H9 (cell line): Measurements from ENCODE around the gene SLC25A29. TPM values are rescaled to one million over a fixed set of nuclear protein-coding genes. Genes with fewer than 3 reads are reported as not detected.

Source experiments
- DNase-seq: peaks from one replicate; pipeline ENCODE4 v3.0.0-alpha.2; 2017
- H2AFZ ChIP-seq: one replicate; pipeline ENCODE4 v1.6.1; 2013; ENCODE audit warnings: mild to moderate bottlenecking, low read length, control low read depth, moderate library complexity
- H2AK5ac ChIP-seq: 2 replicates; pipeline ENCODE4 v1.6.1; 2013; ENCODE audit warnings: low read length, control low read depth, mixed read lengths; ENCODE audit not compliant: insufficient read length
- H2BK120ac ChIP-seq: one replicate; pipeline ENCODE4 v1.6.1; 2013; ENCODE audit warnings: low read depth, mild to moderate bottlenecking, low read length, control low read depth, inconsistent platforms; ENCODE audit not compliant: poor library complexity, severe bottlenecking
- H2BK12ac ChIP-seq: 2 replicates; pipeline ENCODE4 v1.6.1; 2013; ENCODE audit warnings: low read length, control low read depth, mixed read lengths, low read depth; ENCODE audit not compliant: insufficient read length
- H2BK15ac ChIP-seq: 2 replicates; pipeline ENCODE4 v1.6.1; 2013; ENCODE audit warnings: low read depth, low read length, control low read depth
- H2BK20ac ChIP-seq: one replicate; pipeline ENCODE4 v1.6.1; 2013; ENCODE audit warnings: low read depth, mild to moderate bottlenecking, low read length, control low read depth, inconsistent platforms; ENCODE audit not compliant: poor library complexity, severe bottlenecking
- H2BK5ac ChIP-seq: 2 replicates; pipeline ENCODE4 v1.6.1; 2013; ENCODE audit warnings: low read length, control low read depth, mixed read lengths; ENCODE audit not compliant: insufficient read length
- H3K14ac ChIP-seq: 2 replicates; pipeline ENCODE4 v1.6.1; 2013; ENCODE audit warnings: low read length, control low read depth; ENCODE audit not compliant: insufficient read depth
- H3K18ac ChIP-seq: 2 replicates; pipeline ENCODE4 v1.6.1; 2013; ENCODE audit warnings: low read depth, mild to moderate bottlenecking, mixed read lengths, low read length, control low read depth; ENCODE audit not compliant: insufficient read length
- H3K23ac ChIP-seq: 2 replicates; pipeline ENCODE4 v1.6.1; 2013; ENCODE audit warnings: low read length, control low read depth, mixed read lengths, low read depth; ENCODE audit not compliant: insufficient read length
- H3K23me2 ChIP-seq: 2 replicates; pipeline ENCODE4 v1.6.1; 2013; ENCODE audit warnings: low read depth, mild to moderate bottlenecking, mixed read lengths, low read length, control low read depth; ENCODE audit not compliant: insufficient read length, poor library complexity, severe bottlenecking
- H3K27ac ChIP-seq: 2 replicates; pipeline ENCODE4 v1.5.1; 2013; ENCODE audit warnings: low read length, control low read depth, mixed read lengths, low read depth; ENCODE audit not compliant: insufficient read length
- H3K27me3 ChIP-seq: 2 replicates; pipeline ENCODE4 v1.6.1; 2013; ENCODE audit warnings: low read length, control low read depth, inconsistent platforms; ENCODE audit not compliant: insufficient read depth
- H3K4ac ChIP-seq: 2 replicates; pipeline ENCODE4 v1.6.1; 2013; ENCODE audit warnings: low read depth, mild to moderate bottlenecking, control low read depth, inconsistent platforms, low read length, moderate library complexity
- H3K4me1 ChIP-seq: 2 replicates; pipeline ENCODE4 v1.6.1; 2013; ENCODE audit warnings: low read length, control low read depth, inconsistent platforms; ENCODE audit not compliant: insufficient read depth
- H3K4me2 ChIP-seq: 2 replicates; pipeline ENCODE4 v1.6.1; 2013; ENCODE audit warnings: low read length, control low read depth, mixed read lengths; ENCODE audit not compliant: insufficient read length, insufficient read depth
- H3K56ac ChIP-seq: 2 replicates; pipeline ENCODE4 v1.6.1; 2013; ENCODE audit warnings: low read depth, mild to moderate bottlenecking, mixed read lengths, low read length, control low read depth; ENCODE audit not compliant: insufficient read length
- H3K79me1 ChIP-seq: 2 replicates; pipeline ENCODE4 v1.6.1; 2013; ENCODE audit warnings: low read depth, mild to moderate bottlenecking, moderate library complexity, low read length, control low read depth, inconsistent platforms; ENCODE audit not compliant: insufficient read depth, poor library complexity, severe bottlenecking
- H3K79me2 ChIP-seq: 2 replicates; pipeline ENCODE4 v1.6.1; 2013; ENCODE audit warnings: low read length, control low read depth, inconsistent platforms; ENCODE audit not compliant: insufficient read depth
- H3K9ac ChIP-seq: 2 replicates; pipeline ENCODE4 v1.6.1; 2013; ENCODE audit warnings: low read length, control low read depth, mixed read lengths; ENCODE audit not compliant: insufficient read length; ENCODE audit errors: extremely low read depth
- H3K9me3 ChIP-seq: one replicate; pipeline ENCODE4 v1.6.1; 2013; ENCODE audit warnings: low read depth, low read length, inconsistent platforms; ENCODE audit not compliant: control insufficient read depth
- H3T11ph ChIP-seq: one replicate; pipeline ENCODE4 v1.6.1; 2013; ENCODE audit warnings: mild to moderate bottlenecking, low read length, control low read depth, inconsistent platforms
- H4K20me1 ChIP-seq: one replicate; pipeline ENCODE4 v1.6.1; 2013; ENCODE audit not compliant: control insufficient read depth, insufficient read length, insufficient read depth
- H4K5ac ChIP-seq: 2 replicates; pipeline ENCODE4 v1.6.1; 2013; ENCODE audit warnings: low read depth, mild to moderate bottlenecking, mixed read lengths, low read length, control low read depth; ENCODE audit not compliant: insufficient read length
- H4K8ac ChIP-seq: replicated peaks from 2 replicates; pipeline ENCODE4 v1.6.1; 2013; ENCODE audit warnings: low read length, control low read depth, mixed read lengths, low read depth; ENCODE audit not compliant: insufficient read length
- H4K91ac ChIP-seq: 2 replicates; pipeline ENCODE4 v1.6.1; 2013; ENCODE audit warnings: low read depth, mild to moderate bottlenecking, moderate library complexity, mixed read lengths, low read length, control low read depth; ENCODE audit not compliant: insufficient read length
- H3K27ac Mint-ChIP-seq, 3 experiments: 2 replicates in 2 of 3; 3 replicates in 1 of 3; pipeline ENCODE4 v1.8.0; 2020 to 2021; ENCODE audit warnings: mixed read lengths in 3 of 3, mild to moderate bottlenecking in 1 of 3, moderate library complexity in 1 of 3
- H3K27me3 Mint-ChIP-seq: 2 replicates; pipeline ENCODE4 v1.8.0; 2021; ENCODE audit warnings: low read depth, mild to moderate bottlenecking, moderate library complexity, mixed read lengths
- H3K36me3 Mint-ChIP-seq, 3 experiments: 2 replicates in 2 of 3; 3 replicates in 1 of 3; pipeline ENCODE4 v1.8.0; 2020 to 2021; ENCODE audit warnings: low read depth in 3 of 3, mixed read lengths in 3 of 3; ENCODE audit not compliant: insufficient read depth in 1 of 3
- H3K4me1 Mint-ChIP-seq, 2 experiments: 2 replicates each; pipeline ENCODE4 v1.8.0; 2020; ENCODE audit warnings: mixed read lengths in 2 of 2
- H3K4me3 Mint-ChIP-seq, 2 experiments: 2 replicates in 1 of 2; 3 replicates in 1 of 2; pipeline ENCODE4 v1.8.0; 2020 to 2021; ENCODE audit warnings: mild to moderate bottlenecking in 2 of 2, mixed read lengths in 2 of 2, moderate library complexity in 1 of 2
- H3K9me3 Mint-ChIP-seq, 2 experiments: 2 replicates in 1 of 2; 3 replicates in 1 of 2; pipeline ENCODE4 v1.8.0; 2020; ENCODE audit warnings: mild to moderate bottlenecking in 2 of 2, mixed read lengths in 2 of 2, moderate library complexity in 1 of 2
- CTCF ChIP-seq: fragments of 200-600 bp; sonication (generic); conservative IDR thresholded peaks from 3 replicates; pipeline ENCODE4 v1.8.0; 2021; ENCODE audit warnings: antibody characterized with exemption, mild to moderate bottlenecking
- WGBS: extraction: QIAGEN DNeasy Blood & Tissue Kit; methylation state at CpG from one replicate; pipeline ENCODE4 v1.1.7; 2013; ENCODE audit warnings: missing lambda C conversion rate, low lambda C conversion rate, mixed read lengths; ENCODE audit not compliant: insufficient read length; ENCODE audit errors: extremely low coverage; 5-methylcytosine and 5-hydroxymethylcytosine counted together
- total RNA-seq: library from RNA; stranded (reverse); gene quantifications from 2 replicates; pipeline ENCODE4 v1.2.1, GENCODE V29; 2021

Gene SLC25A29
- total RNA-seq, 1 experiment from 2014 or later, result 175 TPM

GRCh38 chr14:100286484-100287191 is 19.6 kb downstream of the SLC25A29 start:
- no peaks in the 10 kb centered on the region for H3K27me3 Mint-ChIP-seq
- no peak overlapping the region for H3K4me2 ChIP-seq
- no peak overlapping the region for H2BK120ac ChIP-seq
- no peak overlapping the region for H3K4ac ChIP-seq
- H3K27me3 ChIP-seq, result no peaks in the 10 kb centered on the region
- H4K20me1 ChIP-seq, result no peaks in the 10 kb centered on the region
- no peak overlapping the region for H3K27ac ChIP-seq
- H3K4me1 Mint-ChIP-seq, result peaks cover 25 to 33% of the 10 kb centered on the region in 2 experiments
- WGBS, result no CpG with 5 or more reads among the region's 10 CpGs
- H3T11ph ChIP-seq, result no peak overlapping the region
- H3K56ac ChIP-seq, result no peak overlapping the region
- H2BK15ac ChIP-seq, result no peak overlapping the region
- H3K36me3 Mint-ChIP-seq, result peaks cover 4 to 36% (median 35%) of the 10 kb centered on the region in 3 experiments
- H3K4me1 ChIP-seq, result no peaks in the 10 kb centered on the region; the same call in 1 of the 2 replicates
- H3K14ac ChIP-seq, result no peak overlapping the region
- H2BK12ac ChIP-seq, result no peak overlapping the region
- peak; percentile 30 for DNase-seq
- H3K9ac ChIP-seq, result no peak overlapping the region
- no peaks in the 10 kb centered on the region for H3K9me3 ChIP-seq
- H3K4me3 Mint-ChIP-seq, result no peak overlapping the region
- H3K79me2 ChIP-seq, result no peaks in the 10 kb centered on the region
- no peak overlapping the region for H2AFZ ChIP-seq
- H4K5ac ChIP-seq, result no peak overlapping the region
- H4K8ac ChIP-seq, result no peak overlapping the region
- H2BK20ac ChIP-seq, result no peak overlapping the region
- no peak overlapping the region for H4K91ac ChIP-seq
- H2AK5ac ChIP-seq, result no peak overlapping the region
- H3K9me3 Mint-ChIP-seq, result no peaks in the 10 kb centered on the region
- no peak overlapping the region for H3K23ac ChIP-seq
- peak overlapping the region in 2 of 3 experiments; percentile 62 to 74; a peak in 3 of 7 replicates for H3K27ac Mint-ChIP-seq
- H3K18ac ChIP-seq, result no peak overlapping the region
- no peak for TF ChIP-seq CTCF
- no peaks in the 10 kb centered on the region for H3K23me2 ChIP-seq
- H2BK5ac ChIP-seq, result no peak overlapping the region
- no peaks in the 10 kb centered on the region for H3K79me1 ChIP-seq
